Measurements from ENCODE around the gene PSENEN.

The PSENEN gene

DNA sequence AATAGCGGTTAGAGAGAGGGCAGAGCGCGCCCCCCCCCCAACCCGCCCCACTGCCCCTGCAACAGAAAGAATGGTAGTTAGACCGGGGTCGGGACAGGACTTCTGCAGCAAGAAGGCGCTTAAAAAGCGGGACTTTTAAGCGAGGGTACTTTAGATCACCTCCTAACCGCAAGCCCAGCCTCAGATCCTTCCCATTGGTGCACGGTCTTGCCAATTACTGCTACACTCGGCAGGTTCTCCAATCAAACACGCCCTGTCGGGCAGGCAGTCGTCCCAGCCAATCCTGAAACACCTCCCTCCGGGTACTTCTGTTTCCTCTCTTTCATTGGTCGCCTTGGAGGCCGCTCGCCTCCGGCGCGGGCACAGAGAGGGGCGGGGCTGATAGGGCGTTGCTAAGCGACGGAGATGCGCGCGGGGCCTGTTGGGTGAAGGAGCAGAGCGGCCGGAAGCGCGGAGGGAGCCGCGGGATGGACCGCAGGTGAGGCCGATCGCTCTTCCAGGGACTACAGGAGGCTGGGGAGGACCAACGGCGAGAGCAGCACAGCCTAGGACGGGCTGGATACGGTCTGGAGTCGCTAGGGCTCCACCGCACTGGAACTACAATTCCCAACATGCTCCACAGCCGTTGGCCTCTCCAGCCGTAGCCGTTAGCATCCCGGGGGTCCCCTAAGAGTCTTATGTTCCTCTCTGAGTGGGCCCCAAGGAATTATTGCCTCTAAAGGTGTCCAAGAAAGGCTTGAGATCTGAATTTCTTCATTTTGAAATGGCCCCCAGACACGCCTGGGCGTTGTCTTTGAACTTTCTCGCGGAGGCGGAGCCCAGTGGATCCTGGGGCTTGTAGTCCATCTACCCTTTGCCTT lies 12.5 kb downstream of the PSENEN start, which contains the start of gene PROSER3 (continued):
- TF ChIP-seq ZNF133 (tag by site-specific recombination; IDR thresholded peaks at IDR 0.05) (no peak), ZNF350 (tag by site-specific recombination; IDR thresholded peaks at IDR 0.05) (no peak), ZNF155 (tag by site-specific recombination; IDR thresholded peaks at IDR 0.05) (no peak), KLF10 (tag by site-specific recombination; IDR thresholded peaks at IDR 0.05) (peak; percentile 87), ZNF391 (tag by site-specific recombination; IDR thresholded peaks at IDR 0.05; ENCODE audit: borderline replicate concordance, low read depth) (peak; percentile 89; the same call in 1 of the 2 replicates), REPIN1 (tag by site-specific recombination; IDR thresholded peaks at IDR 0.05; ENCODE audit: low read depth) (peak; percentile 87; the same call in 1 of the 2 replicates), ZNF146 (tag by site-specific recombination; IDR thresholded peaks at IDR 0.05) (no peak; the same call in 1 of the 2 replicates), ZBTB1 (tag by site-specific recombination; IDR thresholded peaks at IDR 0.05) (no peak), MYNN (tag by site-specific recombination; IDR thresholded peaks at IDR 0.05; ENCODE audit: borderline replicate concordance) (peak; percentile 99), ZNF596 (tag by site-specific recombination; IDR thresholded peaks at IDR 0.05) (no peak), GLIS2 (tag by site-specific recombination; IDR thresholded peaks at IDR 0.05) (peak; percentile 97), SP7 (tag by site-specific recombination; IDR thresholded peaks at IDR 0.05) (peak; percentile 83), ZFP69B (tag by site-specific recombination; IDR thresholded peaks at IDR 0.05) (peak; percentile 78), ZEB2 (tag by site-specific recombination; IDR thresholded peaks at IDR 0.05) (peak; percentile 99), ZNF426 (tag by site-specific recombination; IDR thresholded peaks at IDR 0.05) (no peak), ZNF404 (tag by site-specific recombination; IDR thresholded peaks at IDR 0.05) (no peak), ZNF394 (tag by site-specific recombination; IDR thresholded peaks at IDR 0.05; ENCODE audit: borderline replicate concordance) (peak; percentile 79), ZNF76 (tag by site-specific recombination; IDR thresholded peaks at IDR 0.05; ENCODE audit: borderline replicate concordance, low read depth) (peak; percentile 99), ZNF558 (tag by site-specific recombination; IDR thresholded peaks at IDR 0.05) (peak; percentile 33; the same call in 1 of the 2 replicates), ZNF2 (tag by site-specific recombination; IDR thresholded peaks at IDR 0.05) (peak; percentile 78), ZNF510 (tag by site-specific recombination; IDR thresholded peaks at IDR 0.05; ENCODE audit: insufficient replicate concordance) (no peak)
- TF ChIP-seq, protein P1, sequence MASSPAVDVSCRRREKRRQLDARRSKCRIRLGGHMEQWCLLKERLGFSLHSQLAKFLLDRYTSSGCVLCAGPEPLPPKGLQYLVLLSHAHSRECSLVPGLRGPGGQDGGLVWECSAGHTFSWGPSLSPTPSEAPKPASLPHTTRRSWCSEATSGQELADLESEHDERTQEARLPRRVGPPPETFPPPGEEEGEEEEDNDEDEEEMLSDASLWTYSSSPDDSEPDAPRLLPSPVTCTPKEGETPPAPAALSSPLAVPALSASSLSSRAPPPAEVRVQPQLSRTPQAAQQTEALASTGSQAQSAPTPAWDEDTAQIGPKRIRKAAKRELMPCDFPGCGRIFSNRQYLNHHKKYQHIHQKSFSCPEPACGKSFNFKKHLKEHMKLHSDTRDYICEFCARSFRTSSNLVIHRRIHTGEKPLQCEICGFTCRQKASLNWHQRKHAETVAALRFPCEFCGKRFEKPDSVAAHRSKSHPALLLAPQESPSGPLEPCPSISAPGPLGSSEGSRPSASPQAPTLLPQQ (tag by site-specific recombination; IDR thresholded peaks at IDR 0.05): peak; percentile 84
- TF ChIP-seq, protein P2, sequence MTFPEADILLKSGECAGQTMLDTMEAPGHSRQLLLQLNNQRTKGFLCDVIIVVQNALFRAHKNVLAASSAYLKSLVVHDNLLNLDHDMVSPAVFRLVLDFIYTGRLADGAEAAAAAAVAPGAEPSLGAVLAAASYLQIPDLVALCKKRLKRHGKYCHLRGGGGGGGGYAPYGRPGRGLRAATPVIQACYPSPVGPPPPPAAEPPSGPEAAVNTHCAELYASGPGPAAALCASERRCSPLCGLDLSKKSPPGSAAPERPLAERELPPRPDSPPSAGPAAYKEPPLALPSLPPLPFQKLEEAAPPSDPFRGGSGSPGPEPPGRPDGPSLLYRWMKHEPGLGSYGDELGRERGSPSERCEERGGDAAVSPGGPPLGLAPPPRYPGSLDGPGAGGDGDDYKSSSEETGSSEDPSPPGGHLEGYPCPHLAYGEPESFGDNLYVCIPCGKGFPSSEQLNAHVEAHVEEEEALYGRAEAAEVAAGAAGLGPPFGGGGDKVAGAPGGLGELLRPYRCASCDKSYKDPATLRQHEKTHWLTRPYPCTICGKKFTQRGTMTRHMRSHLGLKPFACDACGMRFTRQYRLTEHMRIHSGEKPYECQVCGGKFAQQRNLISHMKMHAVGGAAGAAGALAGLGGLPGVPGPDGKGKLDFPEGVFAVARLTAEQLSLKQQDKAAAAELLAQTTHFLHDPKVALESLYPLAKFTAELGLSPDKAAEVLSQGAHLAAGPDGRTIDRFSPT (tag by site-specific recombination; IDR thresholded peaks at IDR 0.05): peak; percentile 94
- TF ChIP-seq, protein P3, sequence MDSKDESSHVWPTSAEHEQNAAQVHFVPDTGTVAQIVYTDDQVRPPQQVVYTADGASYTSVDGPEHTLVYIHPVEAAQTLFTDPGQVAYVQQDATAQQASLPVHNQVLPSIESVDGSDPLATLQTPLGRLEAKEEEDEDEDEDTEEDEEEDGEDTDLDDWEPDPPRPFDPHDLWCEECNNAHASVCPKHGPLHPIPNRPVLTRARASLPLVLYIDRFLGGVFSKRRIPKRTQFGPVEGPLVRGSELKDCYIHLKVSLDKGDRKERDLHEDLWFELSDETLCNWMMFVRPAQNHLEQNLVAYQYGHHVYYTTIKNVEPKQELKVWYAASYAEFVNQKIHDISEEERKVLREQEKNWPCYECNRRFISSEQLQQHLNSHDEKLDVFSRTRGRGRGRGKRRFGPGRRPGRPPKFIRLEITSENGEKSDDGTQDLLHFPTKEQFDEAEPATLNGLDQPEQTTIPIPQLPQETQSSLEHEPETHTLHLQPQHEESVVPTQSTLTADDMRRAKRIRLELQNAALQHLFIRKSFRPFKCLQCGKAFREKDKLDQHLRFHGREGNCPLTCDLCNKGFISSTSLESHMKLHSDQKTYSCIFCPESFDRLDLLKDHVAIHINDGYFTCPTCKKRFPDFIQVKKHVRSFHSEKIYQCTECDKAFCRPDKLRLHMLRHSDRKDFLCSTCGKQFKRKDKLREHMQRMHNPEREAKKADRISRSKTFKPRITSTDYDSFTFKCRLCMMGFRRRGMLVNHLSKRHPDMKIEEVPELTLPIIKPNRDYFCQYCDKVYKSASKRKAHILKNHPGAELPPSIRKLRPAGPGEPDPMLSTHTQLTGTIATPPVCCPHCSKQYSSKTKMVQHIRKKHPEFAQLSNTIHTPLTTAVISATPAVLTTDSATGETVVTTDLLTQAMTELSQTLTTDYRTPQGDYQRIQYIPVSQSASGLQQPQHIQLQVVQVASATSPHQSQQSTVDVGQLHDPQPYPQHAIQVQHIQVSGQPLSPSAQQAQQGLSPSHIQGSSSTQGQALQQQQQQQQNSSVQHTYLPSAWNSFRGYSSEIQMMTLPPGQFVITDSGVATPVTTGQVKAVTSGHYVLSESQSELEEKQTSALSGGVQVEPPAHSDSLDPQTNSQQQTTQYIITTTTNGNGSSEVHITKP (tag by site-specific recombination; IDR thresholded peaks at IDR 0.05): peak; percentile 72
- TF ChIP-seq, protein P4, sequence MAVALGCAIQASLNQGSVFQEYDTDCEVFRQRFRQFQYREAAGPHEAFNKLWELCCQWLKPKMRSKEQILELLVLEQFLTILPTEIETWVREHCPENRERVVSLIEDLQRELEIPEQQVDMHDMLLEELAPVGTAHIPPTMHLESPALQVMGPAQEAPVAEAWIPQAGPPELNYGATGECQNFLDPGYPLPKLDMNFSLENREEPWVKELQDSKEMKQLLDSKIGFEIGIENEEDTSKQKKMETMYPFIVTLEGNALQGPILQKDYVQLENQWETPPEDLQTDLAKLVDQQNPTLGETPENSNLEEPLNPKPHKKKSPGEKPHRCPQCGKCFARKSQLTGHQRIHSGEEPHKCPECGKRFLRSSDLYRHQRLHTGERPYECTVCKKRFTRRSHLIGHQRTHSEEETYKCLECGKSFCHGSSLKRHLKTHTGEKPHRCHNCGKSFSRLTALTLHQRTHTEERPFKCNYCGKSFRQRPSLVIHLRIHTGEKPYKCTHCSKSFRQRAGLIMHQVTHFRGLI (tag by site-specific recombination; IDR thresholded peaks at IDR 0.05): peak; percentile 76
- TF ChIP-seq, protein P5, sequence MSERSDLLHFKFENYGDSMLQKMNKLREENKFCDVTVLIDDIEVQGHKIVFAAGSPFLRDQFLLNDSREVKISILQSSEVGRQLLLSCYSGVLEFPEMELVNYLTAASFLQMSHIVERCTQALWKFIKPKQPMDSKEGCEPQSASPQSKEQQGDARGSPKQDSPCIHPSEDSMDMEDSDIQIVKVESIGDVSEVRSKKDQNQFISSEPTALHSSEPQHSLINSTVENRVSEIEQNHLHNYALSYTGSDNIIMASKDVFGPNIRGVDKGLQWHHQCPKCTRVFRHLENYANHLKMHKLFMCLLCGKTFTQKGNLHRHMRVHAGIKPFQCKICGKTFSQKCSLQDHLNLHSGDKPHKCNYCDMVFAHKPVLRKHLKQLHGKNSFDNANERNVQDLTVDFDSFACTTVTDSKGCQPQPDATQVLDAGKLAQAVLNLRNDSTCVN (tag by site-specific recombination; optimal IDR thresholded peaks at IDR 0.05): peak; percentile 100
- TF ChIP-seq, protein P6, sequence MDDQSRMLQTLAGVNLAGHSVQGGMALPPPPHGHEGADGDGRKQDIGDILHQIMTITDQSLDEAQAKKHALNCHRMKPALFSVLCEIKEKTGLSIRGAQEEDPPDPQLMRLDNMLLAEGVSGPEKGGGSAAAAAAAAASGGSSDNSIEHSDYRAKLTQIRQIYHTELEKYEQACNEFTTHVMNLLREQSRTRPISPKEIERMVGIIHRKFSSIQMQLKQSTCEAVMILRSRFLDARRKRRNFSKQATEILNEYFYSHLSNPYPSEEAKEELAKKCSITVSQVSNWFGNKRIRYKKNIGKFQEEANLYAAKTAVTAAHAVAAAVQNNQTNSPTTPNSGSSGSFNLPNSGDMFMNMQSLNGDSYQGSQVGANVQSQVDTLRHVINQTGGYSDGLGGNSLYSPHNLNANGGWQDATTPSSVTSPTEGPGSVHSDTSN (CRISPR knock-in tag; IDR thresholded peaks at IDR 0.05): peak; percentile 94
